WTC11 (cell line): ENCODE data around the gene TRIM38. TPM values are rescaled to one million over a fixed set of nuclear protein-coding genes. Genes with fewer than 3 reads are reported as not detected.
A peak's percentile ranks its signal among the peaks of the same experiment; 100 is the strongest.

Source experiments
- ATAC-seq: fragments of 200-7000 bp; cut with Tn5 transposase; 2 replicates; pipeline ENCODE4 v1.10.0; 2021; ENCODE audit warnings: mild to moderate bottlenecking, moderate library complexity
- CTCF ChIA-PET: fragments of 300-600 bp; sonication (Branson Sonifier 250); formaldehyde crosslinking; loops from one replicate; lab custom pipeline; 2021; ENCODE audit warnings: antibody characterized with exemption; lab: Charles Lee
- POLR2A ChIA-PET: fragments of 350-600 bp; sonication (Branson Sonifier 250); formaldehyde crosslinking; loops from one replicate; lab custom pipeline; 2021; ENCODE audit warnings: antibody characterized with exemption; lab: Charles Lee
- DNase-seq: peaks from one replicate; pipeline ENCODE4 v3.0.0; 2021; ENCODE audit warnings: low spot score
- H3K27ac Mint-ChIP-seq: 2 replicates; pipeline ENCODE4 v1.8.0; 2021; ENCODE audit warnings: mixed read lengths
- H3K27me3 Mint-ChIP-seq: 2 replicates; pipeline ENCODE4 v1.8.0; 2021; ENCODE audit warnings: low read depth, mild to moderate bottlenecking, moderate library complexity, mixed read lengths
- H3K36me3 Mint-ChIP-seq: 2 replicates; pipeline ENCODE4 v1.8.0; 2021; ENCODE audit warnings: mixed read lengths
- H3K4me1 Mint-ChIP-seq: 2 replicates; pipeline ENCODE4 v1.8.0; 2022; ENCODE audit warnings: mixed read lengths
- H3K4me3 Mint-ChIP-seq: 2 replicates; pipeline ENCODE4 v1.8.0; 2021; ENCODE audit warnings: mild to moderate bottlenecking, moderate library complexity, mixed read lengths
- H3K9me3 Mint-ChIP-seq: 2 replicates; pipeline ENCODE4 v1.8.0; 2021; ENCODE audit warnings: mixed read lengths
- CBFB ChIP-seq: sonication (generic); formaldehyde crosslinking; IDR thresholded peaks from 2 replicates; pipeline ENCODE4 v1.8.1; 2022; ENCODE audit warnings: mild to moderate bottlenecking, low read depth, missing genetic modification reagents
- CREB1 ChIP-seq: sonication (generic); formaldehyde crosslinking; IDR thresholded peaks from 2 replicates; pipeline ENCODE4 v1.8.0; 2023; ENCODE audit warnings: mild to moderate bottlenecking, missing genetic modification reagents
- EMX1 ChIP-seq: fragments of 250-450 bp; sonication (Bioruptor Pico); IDR thresholded peaks from 2 replicates; pipeline ENCODE4 v1.8.0; 2021; ENCODE audit warnings: mild to moderate bottlenecking
- FOXP1 ChIP-seq: sonication (generic); formaldehyde crosslinking; IDR thresholded peaks from 2 replicates; pipeline ENCODE4 v1.8.0; 2022; ENCODE audit warnings: missing genetic modification reagents, mild to moderate bottlenecking, moderate library complexity, borderline replicate concordance
- GABPB1 ChIP-seq: sonication (generic); formaldehyde crosslinking; IDR thresholded peaks from 2 replicates; pipeline ENCODE4 v1.8.1; 2023; ENCODE audit warnings: mild to moderate bottlenecking, missing genetic modification reagents
- GRHL2 ChIP-seq: fragments of 250-450 bp; sonication (Bioruptor Pico); IDR thresholded peaks from 2 replicates; pipeline ENCODE4 v1.8.0; 2022; ENCODE audit warnings: mild to moderate bottlenecking, moderate library complexity; ENCODE audit not compliant: insufficient replicate concordance, severe bottlenecking
- IRF2 ChIP-seq: sonication (generic); formaldehyde crosslinking; IDR thresholded peaks from 2 replicates; pipeline ENCODE4 v1.8.0; 2022; ENCODE audit warnings: low read depth, missing genetic modification reagents, borderline replicate concordance
- MXD4 ChIP-seq: fragments of 250-450 bp; sonication (Bioruptor Pico); IDR thresholded peaks from 2 replicates; pipeline ENCODE4 v1.8.0; 2021; ENCODE audit warnings: mild to moderate bottlenecking, moderate library complexity, borderline replicate concordance
- NFATC4 ChIP-seq: fragments of 250-450 bp; sonication (Bioruptor Pico); IDR thresholded peaks from 2 replicates; pipeline ENCODE4 v1.9.0; 2021; ENCODE audit warnings: mild to moderate bottlenecking
- NFE2L1 ChIP-seq: sonication (generic); formaldehyde crosslinking; IDR thresholded peaks from 2 replicates; pipeline ENCODE4 v1.8.1; 2023; ENCODE audit warnings: missing genetic modification reagents
- NFYB ChIP-seq: sonication (generic); formaldehyde crosslinking; conservative IDR thresholded peaks from 2 replicates; pipeline ENCODE4 v1.8.0; 2022; ENCODE audit warnings: low read depth, missing genetic modification reagents
- RORB ChIP-seq: fragments of 250-450 bp; sonication (Bioruptor Pico); IDR thresholded peaks from 2 replicates; pipeline ENCODE4 v1.9.0; 2021; ENCODE audit warnings: mild to moderate bottlenecking
- TCF7 ChIP-seq: sonication (generic); formaldehyde crosslinking; IDR thresholded peaks from 2 replicates; pipeline ENCODE4 v1.8.0; 2022; ENCODE audit warnings: mild to moderate bottlenecking, low read depth, missing genetic modification reagents, moderate library complexity
- ZNF671 ChIP-seq: fragments of 250-450 bp; sonication (Bioruptor Pico); IDR thresholded peaks from 2 replicates; pipeline ENCODE4 v1.8.0; 2021; ENCODE audit warnings: mild to moderate bottlenecking
- total RNA-seq: library from RNA; stranded (reverse); gene quantifications from 3 replicates; pipeline ENCODE4 v1.2.3, GENCODE V29; 2021
- TF ChIP-seq, protein P1 (sequence below): fragments of 250-450 bp; sonication (Bioruptor Pico); IDR thresholded peaks from 2 replicates; pipeline ENCODE4 v1.9.0; 2021; ENCODE audit warnings: moderate library complexity, mild to moderate bottlenecking, inconsistent platforms, borderline replicate concordance
- TF ChIP-seq, protein P2 (sequence below): sonication (generic); formaldehyde crosslinking; conservative IDR thresholded peaks from 2 replicates; pipeline ENCODE4 v1.8.1; 2022; ENCODE audit warnings: mild to moderate bottlenecking, missing genetic modification reagents
- TF ChIP-seq, protein P3 (sequence below): fragments of 250-450 bp; sonication (Bioruptor Pico); IDR thresholded peaks from 2 replicates; pipeline ENCODE4 v1.8.0; 2021; ENCODE audit warnings: mild to moderate bottlenecking
- TF ChIP-seq, protein P4 (sequence below): sonication (generic); formaldehyde crosslinking; IDR thresholded peaks from 2 replicates; pipeline ENCODE4 v1.8.0; 2022; ENCODE audit warnings: mild to moderate bottlenecking, missing genetic modification reagents
- TF ChIP-seq, protein P5 (sequence below): fragments of 250-450 bp; sonication (Bioruptor Pico); conservative IDR thresholded peaks from 2 replicates; pipeline ENCODE4 v1.9.0; 2021; ENCODE audit warnings: mild to moderate bottlenecking
- TF ChIP-seq, protein P6 (sequence below): fragments of 250-450 bp; sonication (Bioruptor Pico); IDR thresholded peaks from 2 replicates; pipeline ENCODE4 v1.9.0; 2021; ENCODE audit warnings: mild to moderate bottlenecking, borderline replicate concordance
- TF ChIP-seq, protein P7 (sequence below): fragments of 200-600 bp; IDR thresholded peaks from 2 replicates; pipeline ENCODE4 v1.8.0; 2022; ENCODE audit warnings: antibody characterized with exemption
- TF ChIP-seq, protein P8 (sequence below): sonication (generic); formaldehyde crosslinking; IDR thresholded peaks from 2 replicates; pipeline ENCODE4 v1.8.1; 2022; ENCODE audit warnings: missing genetic modification reagents, borderline replicate concordance

Gene TRIM38
- total RNA-seq, 1 experiment from 2014 or later = 1.6 TPM

DNA sequence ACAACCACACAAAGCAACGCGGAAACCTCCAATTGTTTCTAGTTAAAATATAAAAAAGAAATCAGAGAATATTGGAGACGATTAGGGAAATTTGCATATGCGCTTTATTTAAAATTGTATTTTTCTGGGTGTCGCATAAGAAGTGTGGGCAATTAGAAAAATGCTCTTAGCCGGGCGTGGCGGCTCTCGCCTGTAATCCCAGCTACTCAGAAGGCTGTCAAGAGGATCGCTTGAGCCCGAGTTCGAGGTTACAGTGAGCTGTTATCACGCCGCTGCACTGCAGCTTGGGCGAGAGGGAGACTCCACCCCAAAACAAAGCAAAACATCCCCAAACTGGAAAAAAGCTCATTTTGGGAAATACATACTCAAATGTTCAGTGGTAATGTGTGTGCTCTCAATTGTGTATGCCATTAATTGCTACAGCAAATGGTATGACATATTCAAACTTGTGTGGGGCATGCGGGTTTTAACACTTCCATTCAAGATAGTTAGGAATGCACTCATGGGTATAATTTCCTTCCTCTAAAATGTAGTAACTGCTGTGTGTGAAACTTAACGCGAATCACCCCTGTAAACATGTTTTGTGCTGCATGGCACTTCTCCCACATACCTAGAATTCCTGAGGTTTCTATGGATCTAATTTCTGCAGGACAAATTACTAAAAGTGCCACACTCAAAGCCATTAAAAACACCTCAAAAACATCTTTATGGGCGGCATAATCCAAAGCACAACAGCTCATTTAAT is 69.9 kb downstream of the TRIM38 start:
- Mint-ChIP-seq H3K4me3 (peak overlapping the region; percentile 91), H3K9me3 (no peaks in the 10 kb centered on the region), H3K4me1 (peaks cover 60% of the 10 kb centered on the region), H3K27me3 (no peaks in the 10 kb centered on the region), H3K27ac (peak overlapping the region; percentile 100), H3K36me3 (peaks cover 5% of the 10 kb centered on the region)
- ATAC-seq (peak; percentile 3; the same call in 1 of the 2 replicates), DNase-seq (no peak)
- ChIA-PET POLR2A (interaction anchor here (0.7 to 11.6 kb wide), 44 partner anchors 13 to 1862 kb away, joined by 3 to 365 read pairs (median 12); partner anchors contain the start of gene HFE), CTCF (interaction anchor here (1.1 kb wide), 1 partner anchor 11 kb away, joined by 5 read pairs; no protein-coding TSS in a partner anchor)
- no peak for TF ChIP-seq CREB1 (CRISPR knock-in tag)
- TF ChIP-seq, protein P1, sequence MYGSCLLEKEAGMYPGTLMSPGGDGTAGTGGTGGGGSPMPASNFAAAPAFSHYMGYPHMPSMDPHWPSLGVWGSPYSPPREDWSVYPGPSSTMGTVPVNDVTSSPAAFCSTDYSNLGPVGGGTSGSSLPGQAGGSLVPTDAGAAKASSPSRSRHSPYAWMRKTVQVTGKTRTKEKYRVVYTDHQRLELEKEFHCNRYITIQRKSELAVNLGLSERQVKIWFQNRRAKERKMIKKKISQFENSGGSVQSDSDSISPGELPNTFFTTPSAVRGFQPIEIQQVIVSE (CRISPR knock-in tag) = peak; percentile 87; the same call in 1 of the 2 replicates
- TF ChIP-seq, protein P2, sequence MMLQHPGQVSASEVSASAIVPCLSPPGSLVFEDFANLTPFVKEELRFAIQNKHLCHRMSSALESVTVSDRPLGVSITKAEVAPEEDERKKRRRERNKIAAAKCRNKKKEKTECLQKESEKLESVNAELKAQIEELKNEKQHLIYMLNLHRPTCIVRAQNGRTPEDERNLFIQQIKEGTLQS (CRISPR knock-in tag) = no peak
- no peak for TF ChIP-seq NFYB (CRISPR knock-in tag)
- TF ChIP-seq, protein P3, sequence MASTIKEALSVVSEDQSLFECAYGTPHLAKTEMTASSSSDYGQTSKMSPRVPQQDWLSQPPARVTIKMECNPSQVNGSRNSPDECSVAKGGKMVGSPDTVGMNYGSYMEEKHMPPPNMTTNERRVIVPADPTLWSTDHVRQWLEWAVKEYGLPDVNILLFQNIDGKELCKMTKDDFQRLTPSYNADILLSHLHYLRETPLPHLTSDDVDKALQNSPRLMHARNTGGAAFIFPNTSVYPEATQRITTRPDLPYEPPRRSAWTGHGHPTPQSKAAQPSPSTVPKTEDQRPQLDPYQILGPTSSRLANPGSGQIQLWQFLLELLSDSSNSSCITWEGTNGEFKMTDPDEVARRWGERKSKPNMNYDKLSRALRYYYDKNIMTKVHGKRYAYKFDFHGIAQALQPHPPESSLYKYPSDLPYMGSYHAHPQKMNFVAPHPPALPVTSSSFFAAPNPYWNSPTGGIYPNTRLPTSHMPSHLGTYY (CRISPR knock-in tag) = peak; percentile 48; the same call in 1 of the 2 replicates
- no peak for TF ChIP-seq TCF7
- TF ChIP-seq GABPB1 (CRISPR knock-in tag) = no peak
- TF ChIP-seq, protein P4, sequence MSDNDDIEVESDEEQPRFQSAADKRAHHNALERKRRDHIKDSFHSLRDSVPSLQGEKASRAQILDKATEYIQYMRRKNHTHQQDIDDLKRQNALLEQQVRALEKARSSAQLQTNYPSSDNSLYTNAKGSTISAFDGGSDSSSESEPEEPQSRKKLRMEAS (CRISPR knock-in tag) = 0 out of 2 replicates have a peak, but pooled peaks have one; percentile 5
- TF ChIP-seq, protein P5, sequence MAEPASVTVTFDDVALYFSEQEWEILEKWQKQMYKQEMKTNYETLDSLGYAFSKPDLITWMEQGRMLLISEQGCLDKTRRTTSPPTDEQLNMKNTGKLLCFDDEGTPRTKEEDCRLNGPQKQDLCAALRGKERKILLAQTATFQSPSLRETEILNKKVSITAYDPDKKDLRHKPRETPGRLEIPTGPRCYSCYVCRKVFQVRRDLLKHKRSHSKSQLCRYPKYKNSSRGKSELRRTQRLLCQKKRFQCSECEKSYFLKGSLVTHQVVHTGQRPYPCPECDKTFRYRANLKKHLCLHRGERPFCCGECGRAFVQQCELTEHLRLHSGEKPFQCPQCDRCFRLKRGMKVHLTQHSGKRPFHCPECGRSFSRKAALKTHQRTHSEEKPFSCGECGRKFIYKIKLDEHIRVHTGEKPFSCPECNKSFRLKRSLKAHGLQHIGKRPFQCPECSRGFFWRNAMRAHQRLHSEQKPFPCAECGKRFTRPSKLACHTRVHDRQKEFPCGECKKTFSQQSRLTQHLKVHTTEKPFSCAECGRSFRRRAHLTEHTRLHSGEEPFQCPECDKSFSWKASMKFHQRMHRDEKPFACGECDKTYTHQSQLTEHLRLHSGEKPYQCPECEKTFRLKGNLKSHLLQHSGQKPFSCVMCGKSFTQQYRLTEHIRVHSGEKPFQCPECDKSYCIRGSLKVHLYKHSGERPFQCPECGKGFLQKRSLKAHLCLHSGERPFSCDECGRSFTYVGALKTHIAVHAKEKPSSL (CRISPR knock-in tag) = peak; percentile 82
- no peak for TF ChIP-seq FOXP1
- TF ChIP-seq GRHL2 (CRISPR knock-in tag) = no peak
- no peak for TF ChIP-seq ZNF671
- no peak for TF ChIP-seq CBFB (CRISPR knock-in tag)
- no peak for TF ChIP-seq RORB (CRISPR knock-in tag)
- TF ChIP-seq NFATC4 = peak; percentile 86
- TF ChIP-seq IRF2 (CRISPR knock-in tag) = no peak
- TF ChIP-seq, protein P6, sequence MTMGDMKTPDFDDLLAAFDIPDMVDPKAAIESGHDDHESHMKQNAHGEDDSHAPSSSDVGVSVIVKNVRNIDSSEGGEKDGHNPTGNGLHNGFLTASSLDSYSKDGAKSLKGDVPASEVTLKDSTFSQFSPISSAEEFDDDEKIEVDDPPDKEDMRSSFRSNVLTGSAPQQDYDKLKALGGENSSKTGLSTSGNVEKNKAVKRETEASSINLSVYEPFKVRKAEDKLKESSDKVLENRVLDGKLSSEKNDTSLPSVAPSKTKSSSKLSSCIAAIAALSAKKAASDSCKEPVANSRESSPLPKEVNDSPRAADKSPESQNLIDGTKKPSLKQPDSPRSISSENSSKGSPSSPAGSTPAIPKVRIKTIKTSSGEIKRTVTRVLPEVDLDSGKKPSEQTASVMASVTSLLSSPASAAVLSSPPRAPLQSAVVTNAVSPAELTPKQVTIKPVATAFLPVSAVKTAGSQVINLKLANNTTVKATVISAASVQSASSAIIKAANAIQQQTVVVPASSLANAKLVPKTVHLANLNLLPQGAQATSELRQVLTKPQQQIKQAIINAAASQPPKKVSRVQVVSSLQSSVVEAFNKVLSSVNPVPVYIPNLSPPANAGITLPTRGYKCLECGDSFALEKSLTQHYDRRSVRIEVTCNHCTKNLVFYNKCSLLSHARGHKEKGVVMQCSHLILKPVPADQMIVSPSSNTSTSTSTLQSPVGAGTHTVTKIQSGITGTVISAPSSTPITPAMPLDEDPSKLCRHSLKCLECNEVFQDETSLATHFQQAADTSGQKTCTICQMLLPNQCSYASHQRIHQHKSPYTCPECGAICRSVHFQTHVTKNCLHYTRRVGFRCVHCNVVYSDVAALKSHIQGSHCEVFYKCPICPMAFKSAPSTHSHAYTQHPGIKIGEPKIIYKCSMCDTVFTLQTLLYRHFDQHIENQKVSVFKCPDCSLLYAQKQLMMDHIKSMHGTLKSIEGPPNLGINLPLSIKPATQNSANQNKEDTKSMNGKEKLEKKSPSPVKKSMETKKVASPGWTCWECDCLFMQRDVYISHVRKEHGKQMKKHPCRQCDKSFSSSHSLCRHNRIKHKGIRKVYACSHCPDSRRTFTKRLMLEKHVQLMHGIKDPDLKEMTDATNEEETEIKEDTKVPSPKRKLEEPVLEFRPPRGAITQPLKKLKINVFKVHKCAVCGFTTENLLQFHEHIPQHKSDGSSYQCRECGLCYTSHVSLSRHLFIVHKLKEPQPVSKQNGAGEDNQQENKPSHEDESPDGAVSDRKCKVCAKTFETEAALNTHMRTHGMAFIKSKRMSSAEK (CRISPR knock-in tag) = peak; percentile 16; the same call in 1 of the 2 replicates
- TF ChIP-seq EMX1 (CRISPR knock-in tag) = peak; percentile 82; the same call in 1 of the 2 replicates
- TF ChIP-seq NFE2L1 (CRISPR knock-in tag) = no peak
- TF ChIP-seq, protein P7, sequence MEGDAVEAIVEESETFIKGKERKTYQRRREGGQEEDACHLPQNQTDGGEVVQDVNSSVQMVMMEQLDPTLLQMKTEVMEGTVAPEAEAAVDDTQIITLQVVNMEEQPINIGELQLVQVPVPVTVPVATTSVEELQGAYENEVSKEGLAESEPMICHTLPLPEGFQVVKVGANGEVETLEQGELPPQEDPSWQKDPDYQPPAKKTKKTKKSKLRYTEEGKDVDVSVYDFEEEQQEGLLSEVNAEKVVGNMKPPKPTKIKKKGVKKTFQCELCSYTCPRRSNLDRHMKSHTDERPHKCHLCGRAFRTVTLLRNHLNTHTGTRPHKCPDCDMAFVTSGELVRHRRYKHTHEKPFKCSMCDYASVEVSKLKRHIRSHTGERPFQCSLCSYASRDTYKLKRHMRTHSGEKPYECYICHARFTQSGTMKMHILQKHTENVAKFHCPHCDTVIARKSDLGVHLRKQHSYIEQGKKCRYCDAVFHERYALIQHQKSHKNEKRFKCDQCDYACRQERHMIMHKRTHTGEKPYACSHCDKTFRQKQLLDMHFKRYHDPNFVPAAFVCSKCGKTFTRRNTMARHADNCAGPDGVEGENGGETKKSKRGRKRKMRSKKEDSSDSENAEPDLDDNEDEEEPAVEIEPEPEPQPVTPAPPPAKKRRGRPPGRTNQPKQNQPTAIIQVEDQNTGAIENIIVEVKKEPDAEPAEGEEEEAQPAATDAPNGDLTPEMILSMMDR = no peak
- no peak for TF ChIP-seq MXD4 (CRISPR knock-in tag)
- TF ChIP-seq, protein P8, sequence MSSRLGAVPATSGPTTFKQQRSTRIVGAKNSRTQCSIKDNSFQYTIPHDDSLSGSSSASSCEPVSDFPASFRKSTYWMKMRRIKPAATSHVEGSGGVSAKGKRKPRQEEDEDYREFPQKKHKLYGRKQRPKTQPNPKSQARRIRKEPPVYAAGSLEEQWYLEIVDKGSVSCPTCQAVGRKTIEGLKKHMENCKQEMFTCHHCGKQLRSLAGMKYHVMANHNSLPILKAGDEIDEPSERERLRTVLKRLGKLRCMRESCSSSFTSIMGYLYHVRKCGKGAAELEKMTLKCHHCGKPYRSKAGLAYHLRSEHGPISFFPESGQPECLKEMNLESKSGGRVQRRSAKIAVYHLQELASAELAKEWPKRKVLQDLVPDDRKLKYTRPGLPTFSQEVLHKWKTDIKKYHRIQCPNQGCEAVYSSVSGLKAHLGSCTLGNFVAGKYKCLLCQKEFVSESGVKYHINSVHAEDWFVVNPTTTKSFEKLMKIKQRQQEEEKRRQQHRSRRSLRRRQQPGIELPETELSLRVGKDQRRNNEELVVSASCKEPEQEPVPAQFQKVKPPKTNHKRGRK (CRISPR knock-in tag) = no peak
